Caco-2 (cell line): ENCODE data around the gene CORO2B. TPM values are rescaled to one million over a fixed set of nuclear protein-coding genes. Genes with fewer than 3 reads are reported as not detected.

Source experiments
- BruUV-seq: library from RNA; stranded (reverse); fragments of 400-500 nt; replicated peaks from 2 replicates; lab custom pipeline; 2021; lab: Mats Ljungman, UMichigan
- CTCF ChIA-PET: fragments of 300-600 bp; sonication (Branson Sonifier 250); formaldehyde crosslinking; loops from one replicate; lab custom pipeline; 2022; ENCODE audit warnings: antibody characterized with exemption; lab: Charles Lee
- POLR2A ChIA-PET: fragments of 300-600 bp; sonication (Branson Sonifier 250); formaldehyde crosslinking; loops from one replicate; lab custom pipeline; 2022; ENCODE audit warnings: antibody characterized with exemption; lab: Charles Lee
- DNase-seq, 2 experiments: peaks; one replicate each; pipeline versions ENCODE4 v3.0.0 to v3.0.0-alpha.2; 2020 to 2022
- H3K27me3 ChIP-seq: replicated peaks from 2 replicates; pipeline ENCODE4 v1.6.0; 2011; ENCODE audit warnings: low read length; ENCODE audit not compliant: control insufficient read depth, insufficient read depth
- H3K36me3 ChIP-seq: 2 replicates; pipeline ENCODE4 v1.5.1; 2011; ENCODE audit warnings: low read length; ENCODE audit not compliant: control insufficient read depth, insufficient read depth
- H3K4me1 ChIP-seq: fragments of 250-450 bp; sonication (Bioruptor Pico); 2 replicates; pipeline ENCODE4 v1.5.1; 2020; ENCODE audit warnings: mild to moderate bottlenecking
- H3K4me3 ChIP-seq: 2 replicates; pipeline ENCODE4 v1.5.1; 2011; ENCODE audit warnings: low read depth, mild to moderate bottlenecking, control low read depth, low read length
- H3K9me3 ChIP-seq: fragments of 250-450 bp; sonication (Bioruptor Pico); 2 replicates; pipeline ENCODE4 v1.5.1; 2020; ENCODE audit warnings: mild to moderate bottlenecking, moderate library complexity
- H3K27ac Mint-ChIP-seq: one replicate; pipeline ENCODE4 v1.8.0; 2022; ENCODE audit warnings: mixed read lengths; ENCODE audit not compliant: unreplicated experiment
- H3K27me3 Mint-ChIP-seq: one replicate; pipeline ENCODE4 v1.8.0; 2022; ENCODE audit warnings: mixed read lengths; ENCODE audit not compliant: insufficient read depth, unreplicated experiment
- H3K36me3 Mint-ChIP-seq: one replicate; pipeline ENCODE4 v1.8.0; 2022; ENCODE audit warnings: mild to moderate bottlenecking, mixed read lengths; ENCODE audit not compliant: insufficient read depth, unreplicated experiment
- H3K4me1 Mint-ChIP-seq: one replicate; pipeline ENCODE4 v1.8.0; 2022; ENCODE audit warnings: low read depth, mixed read lengths; ENCODE audit not compliant: unreplicated experiment
- H3K4me3 Mint-ChIP-seq: one replicate; pipeline ENCODE4 v1.8.0; 2022; ENCODE audit warnings: mild to moderate bottlenecking, moderate library complexity, mixed read lengths; ENCODE audit not compliant: unreplicated experiment
- H3K9me3 Mint-ChIP-seq: one replicate; pipeline ENCODE4 v1.8.0; 2022; ENCODE audit warnings: mixed read lengths; ENCODE audit not compliant: unreplicated experiment
- CTCF ChIP-seq, 2 experiments: fragments of 200-600 bp in 1 of 2; IDR thresholded peaks; 1 replicate in 1 of 2; 2 replicates in 1 of 2; pipeline versions ENCODE4 v1.5.1 to v1.8.0; 2011 to 2022; ENCODE audit warnings: antibody characterized with exemption in 1 of 2, control low read depth in 1 of 2, inconsistent platforms in 1 of 2, low read depth in 1 of 2, low read length in 1 of 2, mild to moderate bottlenecking in 1 of 2, moderate library complexity in 1 of 2; ENCODE audit not compliant: insufficient read depth in 1 of 2, severe bottlenecking in 1 of 2, unreplicated experiment in 1 of 2
- intact Hi-C: fragments of 100-400 bp; cut with micrococcal nuclease; formaldehyde crosslinking; loops from one replicate; pipeline ENCODE4 v1.10.0; 2022; ENCODE audit not compliant: unreplicated experiment
- total RNA-seq: library from RNA; stranded (reverse); gene quantifications from 2 replicates; pipeline ENCODE4 v1.2.3, GENCODE V29; 2022

Gene CORO2B
- total RNA-seq, 1 experiment from 2014 or later = 0.25 TPM

- Mint-ChIP-seq H3K27ac (no peak overlapping the region), H3K4me3 (no peak overlapping the region), H3K27me3 (peaks cover 7% of the 10 kb centered on the region), H3K9me3 (no peaks in the 10 kb centered on the region), H3K36me3 (peaks cover 6% of the 10 kb centered on the region), H3K4me1 (no peaks in the 10 kb centered on the region)
- Histone ChIP-seq H3K36me3 (no peaks in the 10 kb centered on the region), H3K4me1 (no peaks in the 10 kb centered on the region), H3K27me3 (no peaks in the 10 kb centered on the region), H3K4me3 (no peak overlapping the region), H3K9me3 (no peaks in the 10 kb centered on the region)
- DNase-seq = no peak
- intact Hi-C loops = no loop called here
- ChIA-PET POLR2A (no interaction called here), CTCF (no interaction called here)
- no TSS peak for BruUV-seq
- TF ChIP-seq CTCF (IDR thresholded peaks at IDR 0.05; ENCODE audit: insufficient read depth in 1 of 2, low read depth in 1 of 2, low read length in 1 of 2, severe bottlenecking in 1 of 2, unreplicated experiment in 1 of 2) = no peak
Observed at GRCh38 chr15:68713874-68714273, 135.1 kb downstream of the CORO2B start.

GRCh38 chr15:68715111-68715510 lies 136.3 kb downstream of the CORO2B start:
- Mint-ChIP-seq H3K9me3 (no peaks in the 10 kb centered on the region), H3K27me3 (peaks cover 7% of the 10 kb centered on the region), H3K4me3 (no peak overlapping the region), H3K4me1 (no peaks in the 10 kb centered on the region), H3K27ac (no peak overlapping the region), H3K36me3 (peaks cover 6% of the 10 kb centered on the region)
- Histone ChIP-seq H3K4me1 (no peaks in the 10 kb centered on the region), H3K36me3 (no peaks in the 10 kb centered on the region), H3K4me3 (no peak overlapping the region), H3K27me3 (no peaks in the 10 kb centered on the region), H3K9me3 (no peaks in the 10 kb centered on the region)
- no peak for TF ChIP-seq CTCF (IDR thresholded peaks at IDR 0.05; ENCODE audit: insufficient read depth in 1 of 2, low read depth in 1 of 2, low read length in 1 of 2, severe bottlenecking in 1 of 2, unreplicated experiment in 1 of 2)
- CTCF ChIA-PET = interaction anchor here (0.8 kb wide), 1 partner anchor 12 kb away, joined by 3 read pairs; no protein-coding TSS in a partner anchor
- DNase-seq = no peak
- intact Hi-C loops = no loop called here
- POLR2A ChIA-PET = no interaction called here
- no TSS peak for BruUV-seq

- no peaks in the 10 kb centered on the region for H3K36me3 ChIP-seq
- no peaks in the 10 kb centered on the region for H3K4me1 ChIP-seq
- H3K9me3 ChIP-seq = no peaks in the 10 kb centered on the region
- H3K27ac Mint-ChIP-seq = no peak overlapping the region
- no peaks in the 10 kb centered on the region for H3K4me1 Mint-ChIP-seq
- no peak overlapping the region for H3K4me3 ChIP-seq
- ChIA-PET CTCF (no interaction called here), POLR2A (no interaction called here)
- BruUV-seq = no TSS peak
- peaks cover 7% of the 10 kb centered on the region for H3K27me3 Mint-ChIP-seq
- intact Hi-C loops = no loop called here
- peaks cover 6% of the 10 kb centered on the region for H3K36me3 Mint-ChIP-seq
- no peaks in the 10 kb centered on the region for H3K9me3 Mint-ChIP-seq
- no peak for DNase-seq
- no peak overlapping the region for H3K4me3 Mint-ChIP-seq
- TF ChIP-seq CTCF (IDR thresholded peaks at IDR 0.05; ENCODE audit: insufficient read depth in 1 of 2, low read depth in 1 of 2, low read length in 1 of 2, severe bottlenecking in 1 of 2, unreplicated experiment in 1 of 2) = no peak
- no peaks in the 10 kb centered on the region for H3K27me3 ChIP-seq
Observed at GRCh38 chr15:68717951-68718350, 139.2 kb downstream of the CORO2B start.
